Measurements from ENCODE around the gene LHB.
"Not testable (repeated sequence)": the region's sequence is repeated elsewhere in the genome, so short reads cannot be mapped to it uniquely, and the experiment has no call there.

The LHB gene

DNA sequence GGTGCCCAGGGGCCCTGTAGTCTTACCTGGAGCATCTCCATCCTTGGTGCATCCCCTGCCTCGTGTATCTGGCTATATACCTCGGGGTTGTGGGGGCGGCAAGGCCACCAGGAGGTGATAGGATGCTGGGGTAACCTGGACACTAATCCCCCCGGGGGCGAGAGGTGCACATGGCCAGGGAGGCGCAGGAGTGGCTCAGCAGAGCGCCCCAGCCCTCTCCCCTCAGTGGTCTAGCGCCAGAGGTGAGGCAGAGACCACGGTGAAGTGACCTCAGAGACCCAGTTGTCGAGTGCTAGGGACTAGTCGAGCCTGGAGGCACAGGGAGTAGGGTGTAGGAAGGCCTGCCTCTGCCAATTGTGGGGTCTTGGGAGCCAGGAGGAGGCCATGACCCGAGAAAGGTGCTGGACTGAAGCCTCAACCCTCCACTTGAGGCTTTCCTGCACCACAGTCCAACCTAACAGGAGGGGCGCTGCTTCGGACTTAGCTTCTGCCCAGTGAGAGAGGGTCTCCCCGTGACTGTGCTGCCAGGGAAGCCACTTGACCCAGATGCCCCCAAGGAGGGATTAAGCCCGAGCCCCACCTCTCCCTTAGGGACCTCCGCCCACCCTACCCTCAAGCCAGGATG, at the start of gene LHB:
TSS of gene LHB (minus strand) at position 51 of the 625 bp plus-strand sequence. CDS start at position 41, 10 bp downstream.
- H3K9ac ChIP-seq (ENCODE audit: low read length): no peak within 1 kb of the TSS
- H3K27me3 ChIP-seq (ENCODE audit: control insufficient read depth, insufficient read depth, low read length): peaks cover 16% of the 10 kb centered on the region
- no peak within 1 kb of the TSS for H3K27ac ChIP-seq (ENCODE audit: low read depth, low read length)
- H3K4me3 ChIP-seq (ENCODE audit: low read length): peak within 1 kb of the TSS; percentile 61
- H3K4me1 ChIP-seq (ENCODE audit: control insufficient read depth, insufficient read depth, low read length): peaks cover 2% of the 10 kb centered on the region
- peaks cover 13% of the 10 kb centered on the region for H3K36me3 ChIP-seq (ENCODE audit: control insufficient read depth, insufficient read depth, low read length)

DNA sequence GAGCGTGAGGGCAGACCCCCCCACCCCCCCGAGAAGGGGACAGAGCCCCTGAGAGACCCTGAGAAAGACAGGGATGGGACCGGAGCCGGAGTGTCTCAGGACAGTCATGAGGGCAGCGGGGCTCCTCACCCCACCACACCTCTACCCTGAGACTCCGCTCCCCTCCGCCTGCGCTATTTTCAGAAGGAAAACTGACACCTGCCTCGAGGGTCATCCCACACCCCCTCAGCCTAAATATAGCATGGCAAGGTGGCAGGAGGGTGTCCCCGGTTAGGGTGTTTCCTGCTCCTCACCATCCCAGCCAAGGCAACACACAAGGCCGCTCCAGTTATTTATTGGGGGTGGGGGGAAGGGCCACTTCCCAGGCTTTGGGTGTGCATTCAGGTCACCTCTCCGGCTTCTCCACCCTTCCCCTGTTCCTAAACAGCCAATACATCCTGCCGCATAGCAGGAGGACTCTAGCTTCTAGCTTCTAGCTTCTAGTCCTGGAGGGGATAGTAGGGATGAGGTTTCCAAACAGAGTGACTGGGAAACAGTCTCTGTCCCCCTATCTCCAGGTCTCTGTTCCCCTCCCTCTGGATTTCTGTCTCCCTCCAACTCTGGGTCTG, 49.1 kb upstream of the LHB start:
- Histone ChIP-seq H3K36me3 (ENCODE audit: control insufficient read depth, insufficient read depth, low read length) (no peaks in the 10 kb centered on the region), H3K9ac (ENCODE audit: low read length) (no peak overlapping the region), H3K4me1 (ENCODE audit: control insufficient read depth, insufficient read depth, low read length) (no peaks in the 10 kb centered on the region), H3K27me3 (ENCODE audit: control insufficient read depth, insufficient read depth, low read length) (peaks cover 16% of the 10 kb centered on the region), H3K27ac (ENCODE audit: low read depth, low read length) (no peak overlapping the region), H3K4me3 (ENCODE audit: low read length) (no peak overlapping the region)

DNA sequence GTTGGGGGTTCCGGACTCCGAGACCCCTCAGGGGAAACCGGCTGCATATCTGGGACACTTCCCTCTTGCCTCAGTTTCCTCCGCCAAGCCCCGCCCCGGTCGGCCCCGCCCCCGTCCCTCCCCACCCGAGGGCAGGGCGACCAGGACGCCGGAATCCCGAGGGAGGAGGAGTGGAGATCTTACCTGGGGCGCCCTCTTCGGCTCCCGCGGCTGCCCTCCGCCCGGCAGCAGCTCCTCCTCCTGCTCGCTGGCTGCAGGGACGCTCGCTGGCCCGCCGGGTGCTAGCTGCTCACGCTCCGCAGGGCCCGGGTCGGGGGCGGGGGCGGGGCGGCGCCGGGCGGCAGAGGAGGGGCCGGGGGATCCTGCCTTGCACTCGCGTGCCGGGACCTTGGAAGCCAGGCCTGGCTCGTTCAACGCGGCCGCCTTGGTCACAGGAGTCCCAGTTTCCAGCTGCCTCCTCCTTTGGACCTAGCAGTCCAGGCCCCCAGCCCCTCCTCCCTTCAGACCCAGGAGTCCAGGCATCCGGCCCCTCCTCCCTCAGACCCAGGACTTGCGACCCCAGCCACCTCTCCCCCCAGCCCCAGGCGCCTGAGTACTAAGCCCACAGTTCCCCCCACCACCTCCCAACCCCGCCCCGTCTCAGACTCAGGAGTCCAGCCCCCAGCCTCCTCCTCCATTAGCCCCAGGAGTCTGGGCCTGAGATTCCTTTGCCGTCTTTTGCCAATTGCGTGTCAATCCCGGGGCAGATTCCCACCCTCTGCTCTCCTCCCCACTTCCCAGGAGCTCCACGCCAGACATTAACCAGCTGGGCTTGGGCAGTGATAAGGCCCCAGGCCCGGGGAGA, 48.1 kb upstream of the LHB start, which contains the start of gene NTF4:
TSS of gene NTF4 (minus strand) at position 51 of the 844 bp plus-strand sequence. CDS start 2,821 bp downstream, outside the sequence.
- Histone ChIP-seq H3K36me3 (ENCODE audit: control insufficient read depth, insufficient read depth, low read length) (no peaks in the 10 kb centered on the region), H3K27ac (ENCODE audit: low read depth, low read length) (no peak within 1 kb of the TSS), H3K4me3 (ENCODE audit: low read length) (no peak within 1 kb of the TSS), H3K27me3 (ENCODE audit: control insufficient read depth, insufficient read depth, low read length) (peaks cover 16% of the 10 kb centered on the region), H3K9ac (ENCODE audit: low read length) (no peak within 1 kb of the TSS), H3K4me1 (ENCODE audit: control insufficient read depth, insufficient read depth, low read length) (no peaks in the 10 kb centered on the region)

DNA sequence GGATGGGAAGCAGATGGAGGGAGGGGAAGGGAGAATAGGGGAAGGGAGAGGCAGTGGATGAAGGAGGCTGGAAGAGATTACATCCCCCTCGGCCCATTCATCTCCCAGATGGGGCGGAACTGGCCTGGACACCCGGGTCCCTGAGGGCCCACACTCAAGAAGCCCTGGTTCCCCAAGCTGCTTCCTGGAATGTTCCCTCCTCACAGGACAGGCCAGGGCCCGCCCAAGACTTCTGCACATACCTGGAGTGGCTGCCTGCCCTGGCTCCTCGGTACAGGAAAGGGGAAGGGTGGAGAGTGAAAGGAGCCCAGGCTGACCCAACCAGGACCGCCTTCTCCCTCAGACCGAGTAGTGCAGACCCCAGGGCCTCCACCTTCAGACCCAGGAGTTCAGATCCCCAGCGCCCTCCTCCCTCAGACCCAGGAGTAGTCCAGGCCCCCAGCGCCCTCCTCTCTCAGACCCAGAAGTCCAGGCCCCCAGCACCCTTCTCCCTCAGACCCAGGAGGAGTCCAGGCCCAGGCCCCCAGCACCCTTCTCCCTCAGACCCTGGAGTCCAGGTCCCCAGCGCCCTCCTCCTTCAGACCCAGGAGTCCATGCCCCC, 47.2 kb upstream of the LHB start:
- Histone ChIP-seq H3K27me3 (ENCODE audit: control insufficient read depth, insufficient read depth, low read length) (peaks cover 16% of the 10 kb centered on the region), H3K27ac (ENCODE audit: low read depth, low read length) (no peak overlapping the region), H3K9ac (ENCODE audit: low read length) (no peak overlapping the region), H3K36me3 (ENCODE audit: control insufficient read depth, insufficient read depth, low read length) (no peaks in the 10 kb centered on the region), H3K4me3 (ENCODE audit: low read length) (no peak overlapping the region), H3K4me1 (ENCODE audit: control insufficient read depth, insufficient read depth, low read length) (no peaks in the 10 kb centered on the region)

DNA sequence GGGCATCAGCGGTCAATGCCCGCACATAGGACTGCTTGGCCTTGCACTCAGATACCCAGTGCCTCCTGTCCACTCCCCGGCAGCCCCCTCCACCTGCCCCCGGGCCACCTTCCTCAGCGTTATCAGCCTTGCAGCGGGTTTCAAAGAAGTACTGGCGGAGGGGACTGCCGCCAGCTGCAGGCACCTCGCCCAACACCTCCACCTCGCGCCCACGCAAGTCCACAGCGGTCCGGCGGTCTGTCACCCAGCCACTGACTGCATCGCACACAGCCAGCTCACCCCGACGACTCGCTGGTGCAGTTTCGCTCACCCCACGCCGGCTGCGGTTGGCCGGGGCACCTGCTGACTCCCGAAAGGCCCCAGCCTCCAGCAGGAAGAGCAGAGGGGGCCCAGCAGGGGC, 44.6 kb upstream of the LHB start:
- H3K27me3 ChIP-seq (ENCODE audit: control insufficient read depth, insufficient read depth, low read length): peaks cover 30% of the 10 kb centered on the region

DNA sequence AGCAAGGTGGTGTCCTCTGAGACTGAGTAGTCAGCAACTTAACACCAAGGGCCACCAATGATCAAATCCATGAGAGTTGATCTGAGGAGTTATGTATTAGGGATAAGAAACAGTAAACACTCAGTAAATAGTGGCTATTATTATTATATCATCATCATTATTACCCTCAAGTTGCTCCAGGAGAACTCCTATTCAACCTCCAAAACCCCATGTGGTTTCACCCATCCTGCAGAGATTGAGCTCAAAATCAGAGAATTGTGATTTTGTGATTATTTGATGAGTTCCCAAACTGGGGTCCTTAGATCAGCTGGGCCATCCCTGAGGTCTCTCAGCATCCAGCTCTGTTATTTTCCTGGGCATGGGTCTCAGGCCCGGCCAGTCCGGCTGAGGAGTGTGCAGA, 44.1 kb upstream of the LHB start:
- H3K4me3 ChIP-seq (ENCODE audit: low read length): no peak overlapping the region
- H3K36me3 ChIP-seq (ENCODE audit: control insufficient read depth, insufficient read depth, low read length): no peaks in the 10 kb centered on the region
- H3K27me3 ChIP-seq (ENCODE audit: control insufficient read depth, insufficient read depth, low read length): peaks cover 28% of the 10 kb centered on the region
- no peaks in the 10 kb centered on the region for H3K4me1 ChIP-seq (ENCODE audit: control insufficient read depth, insufficient read depth, low read length)
- no peak overlapping the region for H3K9ac ChIP-seq (ENCODE audit: low read length)
- H3K27ac ChIP-seq (ENCODE audit: low read depth, low read length): no peak overlapping the region

More for the DNA sequence above, 44.6 kb upstream of the LHB start:
- Histone ChIP-seq H3K4me3 (ENCODE audit: low read length) (no peak overlapping the region), H3K9ac (ENCODE audit: low read length) (no peak overlapping the region), H3K27ac (ENCODE audit: low read depth, low read length) (no peak overlapping the region), H3K4me1 (ENCODE audit: control insufficient read depth, insufficient read depth, low read length) (no peaks in the 10 kb centered on the region), H3K36me3 (ENCODE audit: control insufficient read depth, insufficient read depth, low read length) (no peaks in the 10 kb centered on the region)

DNA sequence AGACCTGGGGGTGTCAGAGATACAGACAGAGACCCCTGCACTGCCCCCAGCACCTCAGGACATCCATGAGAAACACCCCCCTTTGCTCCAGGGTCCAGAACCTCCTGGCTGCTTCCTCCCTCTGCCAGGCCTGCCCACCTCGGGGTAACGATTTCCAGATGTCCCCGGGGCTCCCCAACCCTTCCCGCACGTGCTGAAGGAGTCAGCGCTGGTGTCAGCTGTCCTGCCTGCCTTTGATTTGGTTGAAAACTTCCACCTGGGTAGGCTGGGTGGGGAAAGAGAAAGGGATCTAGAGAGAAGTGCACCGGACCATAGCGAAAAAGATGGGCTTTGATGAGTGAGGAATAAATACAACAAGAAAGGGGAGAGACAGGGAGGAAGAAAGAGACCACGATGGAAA, 42.2 kb upstream of the LHB start:
- H3K27me3 ChIP-seq (ENCODE audit: control insufficient read depth, insufficient read depth, low read length): peaks cover 22% of the 10 kb centered on the region
- H3K27ac ChIP-seq (ENCODE audit: low read depth, low read length): no peak overlapping the region
- no peak overlapping the region for H3K4me3 ChIP-seq (ENCODE audit: low read length)
- no peak overlapping the region for H3K9ac ChIP-seq (ENCODE audit: low read length)
- H3K4me1 ChIP-seq (ENCODE audit: control insufficient read depth, insufficient read depth, low read length): no peaks in the 10 kb centered on the region
- no peaks in the 10 kb centered on the region for H3K36me3 ChIP-seq (ENCODE audit: control insufficient read depth, insufficient read depth, low read length)

DNA sequence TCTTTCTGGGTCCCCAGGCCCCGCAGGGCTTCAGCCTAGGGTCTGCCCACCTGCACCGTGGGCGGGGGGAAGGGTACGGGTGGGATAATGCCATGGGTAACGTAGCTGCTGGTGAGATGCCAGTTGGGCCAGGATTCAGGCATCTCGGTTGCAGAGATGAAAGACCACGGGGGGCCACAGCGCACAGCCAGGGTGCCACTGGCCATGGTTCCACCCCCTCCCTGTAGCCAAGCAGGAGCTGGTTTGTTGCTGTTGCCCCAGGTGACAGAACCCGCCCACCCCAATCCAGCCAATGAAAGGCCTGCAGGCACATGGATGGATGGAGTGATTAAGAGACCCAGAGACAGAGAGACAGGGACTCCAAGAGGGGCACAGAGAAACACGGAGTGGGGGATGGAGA, 41.7 kb upstream of the LHB start:
- H3K9ac ChIP-seq (ENCODE audit: low read length): no peak overlapping the region
- H3K36me3 ChIP-seq (ENCODE audit: control insufficient read depth, insufficient read depth, low read length): no peaks in the 10 kb centered on the region
- peaks cover 20% of the 10 kb centered on the region for H3K27me3 ChIP-seq (ENCODE audit: control insufficient read depth, insufficient read depth, low read length)
- H3K4me3 ChIP-seq (ENCODE audit: low read length): no peak overlapping the region
- no peaks in the 10 kb centered on the region for H3K4me1 ChIP-seq (ENCODE audit: control insufficient read depth, insufficient read depth, low read length)
- H3K27ac ChIP-seq (ENCODE audit: low read depth, low read length): no peak overlapping the region

DNA sequence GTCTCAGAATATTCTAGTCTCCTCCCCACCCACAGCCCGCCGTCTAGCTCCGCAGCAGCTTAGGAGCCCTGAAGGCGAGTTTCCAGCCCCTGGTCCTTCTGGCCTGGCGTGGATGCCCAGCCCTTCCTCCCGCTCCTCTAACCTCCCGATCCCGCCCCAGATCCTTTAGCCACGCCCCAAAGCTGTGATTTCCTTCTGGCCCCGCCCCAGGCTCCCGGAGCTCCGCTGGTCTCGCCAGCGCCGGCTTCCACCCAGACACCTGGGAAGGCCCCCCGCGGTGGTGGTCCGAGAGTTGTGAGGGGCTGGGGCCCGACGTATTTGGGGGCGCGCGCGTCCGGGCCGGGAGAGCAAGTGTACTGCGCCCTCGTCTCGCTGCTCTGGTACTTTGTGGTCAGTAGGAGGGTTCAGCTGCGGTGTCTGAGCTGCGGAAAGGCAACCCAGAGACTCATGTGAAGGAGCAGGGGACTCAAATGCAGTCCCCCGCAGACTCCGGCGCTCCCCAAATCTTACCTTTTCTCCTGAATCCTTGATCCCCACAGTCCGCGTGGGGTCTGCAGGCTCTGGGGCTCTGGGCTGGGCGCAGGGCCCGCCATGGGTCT, 40.8 kb upstream of the LHB start, which contains the start of gene CGB7:
TSS of gene CGB7 (minus strand) at position 114 of the 599 bp plus-strand sequence. CDS start 2,374 bp downstream, outside the sequence.
- Histone ChIP-seq H3K27me3 (ENCODE audit: control insufficient read depth, insufficient read depth, low read length) (peaks cover 20% of the 10 kb centered on the region), H3K36me3 (ENCODE audit: control insufficient read depth, insufficient read depth, low read length) (no peaks in the 10 kb centered on the region), H3K4me3 (ENCODE audit: low read length) (peak within 1 kb of the TSS; percentile 73), H3K27ac (ENCODE audit: low read depth, low read length) (no peak within 1 kb of the TSS), H3K9ac (ENCODE audit: low read length) (no peak within 1 kb of the TSS), H3K4me1 (ENCODE audit: control insufficient read depth, insufficient read depth, low read length) (no peaks in the 10 kb centered on the region)

DNA sequence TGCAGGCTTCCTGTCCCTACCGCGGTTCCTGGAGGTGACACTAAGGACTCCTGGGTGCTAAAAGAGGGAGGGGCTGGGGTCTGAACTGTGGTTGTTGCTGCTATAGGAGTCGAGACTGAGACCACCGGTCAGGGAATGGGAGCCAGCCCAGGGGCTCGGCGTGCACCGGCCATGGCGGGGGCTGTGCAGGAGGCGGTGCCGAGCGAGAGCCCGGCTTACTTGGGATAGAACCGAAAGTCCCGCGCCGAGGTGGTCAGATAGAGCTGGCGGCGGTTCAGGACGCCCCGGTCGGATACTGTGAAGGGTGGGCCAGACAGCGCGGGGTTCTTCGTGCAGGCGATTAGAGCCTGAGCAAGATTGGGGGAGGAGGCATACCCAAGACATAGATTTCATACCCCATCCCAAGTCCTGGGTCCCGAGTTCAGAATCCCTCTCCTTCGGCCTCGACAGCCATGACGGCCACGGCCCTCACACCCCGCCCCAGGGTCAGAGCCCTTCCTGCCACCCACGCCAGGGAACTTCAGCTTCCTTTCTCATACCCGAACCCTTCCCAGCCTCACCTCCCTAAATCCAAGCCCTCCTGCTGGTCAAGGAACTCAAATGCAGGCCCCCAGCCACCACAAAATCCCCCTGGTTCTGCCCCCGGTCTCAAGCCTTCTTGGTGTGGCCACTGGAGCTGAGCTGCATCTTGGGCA, 40.2 kb upstream of the LHB start:
- Histone ChIP-seq H3K27me3 (ENCODE audit: control insufficient read depth, insufficient read depth, low read length) (peaks cover 20% of the 10 kb centered on the region), H3K4me3 (ENCODE audit: low read length) (peak overlapping the region; percentile 73)
- not testable (repeated sequence) for H3K27ac ChIP-seq (ENCODE audit: low read depth, low read length); H3K36me3 ChIP-seq (ENCODE audit: control insufficient read depth, insufficient read depth, low read length); H3K9ac ChIP-seq (ENCODE audit: low read length); H3K4me1 ChIP-seq (ENCODE audit: control insufficient read depth, insufficient read depth, low read length)

DNA sequence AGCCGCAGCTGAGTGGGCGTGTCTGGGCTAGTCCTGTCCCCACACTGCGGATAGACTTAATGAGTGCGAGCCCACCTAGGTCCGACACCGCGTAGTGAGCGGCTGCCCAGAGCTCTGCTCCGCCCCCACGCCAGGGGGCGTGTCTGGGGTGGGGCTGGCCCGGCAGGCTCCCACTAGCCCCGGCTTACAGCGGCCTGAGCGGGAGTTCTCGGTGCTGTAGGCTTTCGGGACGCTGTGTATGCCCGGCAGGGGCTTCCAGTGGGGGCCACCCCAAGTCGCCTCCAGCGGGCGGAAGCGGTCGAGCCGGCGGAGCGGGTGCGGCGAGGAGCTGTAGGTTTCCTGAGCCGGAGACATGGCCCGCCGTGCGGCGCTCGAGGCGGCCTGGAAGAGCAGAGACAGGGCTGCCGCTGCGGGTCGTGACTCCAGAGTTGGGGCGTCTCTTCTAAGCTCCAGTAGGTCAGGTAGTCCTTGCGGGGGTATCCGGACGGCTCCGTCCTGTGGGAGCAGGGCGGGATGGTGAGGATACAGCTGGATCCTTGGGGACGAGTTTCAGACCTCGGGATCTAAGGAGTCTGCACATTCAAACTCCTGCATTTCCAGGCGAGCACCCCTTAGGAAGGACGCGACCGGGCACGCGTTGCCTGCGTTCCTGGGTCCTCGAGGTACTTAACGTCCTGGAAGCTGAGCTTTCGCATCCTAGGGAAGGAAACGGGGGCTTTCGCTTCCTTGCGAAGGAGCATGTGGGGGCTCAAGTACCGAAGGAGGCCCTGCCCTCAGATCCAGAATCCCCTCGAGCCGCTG, 39.4 kb upstream of the LHB start:
- Histone ChIP-seq H3K9ac (ENCODE audit: low read length) (no peak overlapping the region), H3K36me3 (ENCODE audit: control insufficient read depth, insufficient read depth, low read length) (no peaks in the 10 kb centered on the region), H3K27ac (ENCODE audit: low read depth, low read length) (no peak overlapping the region), H3K27me3 (ENCODE audit: control insufficient read depth, insufficient read depth, low read length) (peaks cover 20% of the 10 kb centered on the region), H3K4me3 (ENCODE audit: low read length) (peak overlapping the region; percentile 73), H3K4me1 (ENCODE audit: control insufficient read depth, insufficient read depth, low read length) (no peaks in the 10 kb centered on the region)
